ENCODE measurements around the gene PGPEP1. TPM values are rescaled to one million over a fixed set of nuclear protein-coding genes. Genes with fewer than 3 reads are reported as not detected.

PGPEP1 gene
- total RNA-seq, 1 experiment from 2014 or later, result 11.4 TPM

DNA sequence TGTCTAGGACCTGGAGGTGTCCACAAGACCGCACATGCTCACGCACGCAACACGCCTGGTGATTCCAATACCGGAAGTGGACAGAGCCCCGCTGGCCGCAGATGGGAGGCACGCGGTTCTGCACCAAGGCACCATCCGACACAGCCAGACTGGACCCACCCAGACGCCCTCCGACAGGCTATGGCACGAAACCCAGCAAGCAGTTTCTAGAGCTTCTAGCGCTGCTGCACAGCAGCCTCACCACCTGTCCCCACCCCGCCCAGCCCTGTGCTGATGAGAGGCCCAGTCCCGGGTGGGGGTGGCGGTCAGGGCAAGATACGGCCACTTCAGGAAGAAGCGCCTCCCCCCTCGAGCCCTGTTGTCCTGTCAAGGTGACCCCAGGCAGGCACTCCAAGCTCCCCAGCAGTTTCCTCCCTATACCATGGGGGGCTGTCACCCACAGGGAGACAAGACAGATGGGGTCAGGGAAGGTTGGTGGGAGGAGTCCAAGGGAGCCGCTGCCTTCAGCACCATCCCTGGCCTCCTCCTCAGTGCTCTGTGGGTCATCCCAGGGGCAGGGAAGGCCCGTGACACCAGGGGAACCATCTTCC lies 28.8 kb upstream of the PGPEP1 start:
- no TSS peak for BruUV-seq (replicated peaks)
- no peak for ATAC-seq
- peaks cover 3% of the 10 kb centered on the region; the same call in 1 of the 2 replicates for H3K79me2 ChIP-seq (ENCODE audit: low read length)
- ChIA-PET CTCF (no interaction called here), POLR2A (ENCODE audit: unreplicated experiment) (no interaction called here)
- no peak for DNase-seq
- no peaks in the 10 kb centered on the region for H3K27me3 ChIP-seq (ENCODE audit: low read length)
- no peak for TF ChIP-seq EZH2phosphoT487 (IDR thresholded peaks at IDR 0.05; ENCODE audit: borderline replicate concordance, low read length)
- TF ChIP-seq, protein P1, sequence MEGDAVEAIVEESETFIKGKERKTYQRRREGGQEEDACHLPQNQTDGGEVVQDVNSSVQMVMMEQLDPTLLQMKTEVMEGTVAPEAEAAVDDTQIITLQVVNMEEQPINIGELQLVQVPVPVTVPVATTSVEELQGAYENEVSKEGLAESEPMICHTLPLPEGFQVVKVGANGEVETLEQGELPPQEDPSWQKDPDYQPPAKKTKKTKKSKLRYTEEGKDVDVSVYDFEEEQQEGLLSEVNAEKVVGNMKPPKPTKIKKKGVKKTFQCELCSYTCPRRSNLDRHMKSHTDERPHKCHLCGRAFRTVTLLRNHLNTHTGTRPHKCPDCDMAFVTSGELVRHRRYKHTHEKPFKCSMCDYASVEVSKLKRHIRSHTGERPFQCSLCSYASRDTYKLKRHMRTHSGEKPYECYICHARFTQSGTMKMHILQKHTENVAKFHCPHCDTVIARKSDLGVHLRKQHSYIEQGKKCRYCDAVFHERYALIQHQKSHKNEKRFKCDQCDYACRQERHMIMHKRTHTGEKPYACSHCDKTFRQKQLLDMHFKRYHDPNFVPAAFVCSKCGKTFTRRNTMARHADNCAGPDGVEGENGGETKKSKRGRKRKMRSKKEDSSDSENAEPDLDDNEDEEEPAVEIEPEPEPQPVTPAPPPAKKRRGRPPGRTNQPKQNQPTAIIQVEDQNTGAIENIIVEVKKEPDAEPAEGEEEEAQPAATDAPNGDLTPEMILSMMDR (conservative IDR thresholded peaks at IDR 0.05; ENCODE audit: low read depth, low read length), result no peak
- no peak for TF ChIP-seq EZH2 (IDR thresholded peaks at IDR 0.05; ENCODE audit: low read length, unreplicated experiment)
- no peak overlapping the region for H3K9ac ChIP-seq (ENCODE audit: low read length)
- H3K36me3 ChIP-seq (ENCODE audit: low read depth, low read length), result peaks cover 3% of the 10 kb centered on the region
- no peak overlapping the region for H3K4me2 ChIP-seq (ENCODE audit: low read length)
- H3K9me3 ChIP-seq (ENCODE audit: low read length), result no peaks in the 10 kb centered on the region
- H2AFZ ChIP-seq (ENCODE audit: low read length), result no peak overlapping the region
- no peaks in the 10 kb centered on the region for H4K20me1 ChIP-seq (ENCODE audit: low read length)
- H3F3A ChIP-seq (ENCODE audit: low read length, unreplicated experiment), result no peaks in the 10 kb centered on the region
- H3K4me1 ChIP-seq (ENCODE audit: insufficient read depth, low read length), result no peaks in the 10 kb centered on the region
- no peak overlapping the region for H3K4me3 ChIP-seq (ENCODE audit: low read length)
- H3K27ac ChIP-seq (ENCODE audit: low read length), result no peak overlapping the region
- intact Hi-C loops (cut with micrococcal nuclease), result no loop called here
- no peaks in the 10 kb centered on the region for H3K9me2 ChIP-seq (replicated peaks; ENCODE audit: low read length)

DNA sequence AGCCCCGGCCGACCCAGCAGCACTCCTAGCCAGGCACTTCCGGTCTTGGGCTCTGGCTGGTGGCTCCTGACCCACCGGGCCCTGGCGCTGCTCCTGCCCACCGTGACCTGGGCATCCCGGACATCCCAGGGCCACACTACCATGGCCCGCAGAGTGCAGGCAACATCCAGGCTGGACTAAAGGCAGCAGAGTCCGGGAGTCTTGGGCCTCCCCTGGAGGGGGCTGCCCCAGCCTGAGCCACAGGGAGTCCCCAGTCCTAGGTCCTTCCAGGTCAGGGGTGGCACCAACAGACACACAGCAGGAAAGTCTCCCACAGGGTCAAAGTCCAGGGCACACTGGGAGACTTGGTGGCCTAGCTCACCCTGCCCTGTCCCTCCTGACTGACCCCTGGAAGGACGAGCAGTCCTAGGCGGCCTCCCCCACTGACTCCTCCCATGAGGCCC lies 28.3 kb upstream of the PGPEP1 start:
- H3K4me2 ChIP-seq (ENCODE audit: low read length), result no peak overlapping the region
- no peak for ATAC-seq
- no TSS peak for BruUV-seq (replicated peaks)

DNA sequence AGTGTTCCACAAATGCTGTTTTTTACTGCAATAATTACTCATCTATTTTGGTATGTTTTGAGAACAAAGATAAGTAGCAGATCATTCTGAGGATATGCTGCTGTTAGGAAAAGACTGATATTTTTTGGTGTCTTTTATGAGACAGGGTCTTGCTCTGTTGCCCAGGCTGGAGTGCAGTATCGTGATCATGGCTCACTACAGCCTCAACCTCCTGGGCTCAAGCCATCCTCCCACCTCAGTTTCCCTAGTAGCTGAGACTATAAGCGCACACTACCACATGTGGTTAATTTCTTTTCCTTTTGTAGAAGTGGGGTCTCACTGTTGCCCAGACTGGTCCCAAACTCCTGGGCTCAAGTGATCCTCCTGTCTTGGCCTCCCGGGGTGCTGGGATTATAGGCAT lies 27.0 kb upstream of the PGPEP1 start:
- Histone ChIP-seq H3K27me3 (ENCODE audit: low read length) (no peaks in the 10 kb centered on the region), H3K4me3 (ENCODE audit: low read length) (no peak overlapping the region), H3K9me2 (replicated peaks; ENCODE audit: low read length) (no peaks in the 10 kb centered on the region), H2AFZ (ENCODE audit: low read length) (no peak overlapping the region), H3K27ac (ENCODE audit: low read length) (no peak overlapping the region), H3F3A (ENCODE audit: low read length, unreplicated experiment) (no peaks in the 10 kb centered on the region), H3K79me2 (ENCODE audit: low read length) (peaks cover 14% of the 10 kb centered on the region; the same call in 1 of the 2 replicates), H3K4me1 (ENCODE audit: insufficient read depth, low read length) (no peaks in the 10 kb centered on the region), H3K9me3 (ENCODE audit: low read length) (no peaks in the 10 kb centered on the region), H3K36me3 (ENCODE audit: low read depth, low read length) (peaks cover 3% of the 10 kb centered on the region), H3K4me2 (ENCODE audit: low read length) (no peak overlapping the region), H3K9ac (ENCODE audit: low read length) (no peak overlapping the region), H4K20me1 (ENCODE audit: low read length) (no peaks in the 10 kb centered on the region)
- no TSS peak for BruUV-seq (replicated peaks)
- TF ChIP-seq, protein P1 (conservative IDR thresholded peaks at IDR 0.05; ENCODE audit: low read depth, low read length), result no peak
- TF ChIP-seq EZH2 (IDR thresholded peaks at IDR 0.05; ENCODE audit: low read length, unreplicated experiment) (no peak), EZH2phosphoT487 (IDR thresholded peaks at IDR 0.05; ENCODE audit: borderline replicate concordance, low read length) (no peak)
- intact Hi-C loops (cut with micrococcal nuclease), result no loop called here
- DNase-seq, result no peak
- ChIA-PET CTCF (no interaction called here), POLR2A (ENCODE audit: unreplicated experiment) (no interaction called here)
- ATAC-seq, result no peak

More for the DNA sequence above, 28.3 kb upstream of the PGPEP1 start:
- no peak overlapping the region for H3K4me3 ChIP-seq (ENCODE audit: low read length)
- no peaks in the 10 kb centered on the region for H3K4me1 ChIP-seq (ENCODE audit: insufficient read depth, low read length)
- H3K79me2 ChIP-seq (ENCODE audit: low read length), result peaks cover 6% of the 10 kb centered on the region; the same call in 1 of the 2 replicates
- H3F3A ChIP-seq (ENCODE audit: low read length, unreplicated experiment), result no peaks in the 10 kb centered on the region
- no peaks in the 10 kb centered on the region for H3K9me2 ChIP-seq (replicated peaks; ENCODE audit: low read length)
- TF ChIP-seq, protein P1 (conservative IDR thresholded peaks at IDR 0.05; ENCODE audit: low read depth, low read length), result no peak
- TF ChIP-seq EZH2 (IDR thresholded peaks at IDR 0.05; ENCODE audit: low read length, unreplicated experiment) (no peak), EZH2phosphoT487 (IDR thresholded peaks at IDR 0.05; ENCODE audit: borderline replicate concordance, low read length) (no peak)
- no peak overlapping the region for H3K27ac ChIP-seq (ENCODE audit: low read length)
- no peaks in the 10 kb centered on the region for H3K27me3 ChIP-seq (ENCODE audit: low read length)
- ChIA-PET POLR2A (ENCODE audit: unreplicated experiment) (no interaction called here), CTCF (no interaction called here)
- intact Hi-C loops (cut with micrococcal nuclease), result no loop called here
- H4K20me1 ChIP-seq (ENCODE audit: low read length), result no peaks in the 10 kb centered on the region
- no peak overlapping the region for H2AFZ ChIP-seq (ENCODE audit: low read length)
- peaks cover 3% of the 10 kb centered on the region for H3K36me3 ChIP-seq (ENCODE audit: low read depth, low read length)
- no peak overlapping the region for H3K9ac ChIP-seq (ENCODE audit: low read length)
- DNase-seq, result no peak
- H3K9me3 ChIP-seq (ENCODE audit: low read length), result no peaks in the 10 kb centered on the region
